COR-L47 (cell line): ENCODE results near the gene GRK1.
"Not testable (repeated sequence)": the region's sequence is repeated elsewhere in the genome, so short reads cannot be mapped to it uniquely, and the experiment has no call there.

Experiments used
- DNase-seq: peaks from one replicate; lab custom pipeline; 2025; lab: John Stamatoyannopoulos, UW

Gene GRK1

DNA sequence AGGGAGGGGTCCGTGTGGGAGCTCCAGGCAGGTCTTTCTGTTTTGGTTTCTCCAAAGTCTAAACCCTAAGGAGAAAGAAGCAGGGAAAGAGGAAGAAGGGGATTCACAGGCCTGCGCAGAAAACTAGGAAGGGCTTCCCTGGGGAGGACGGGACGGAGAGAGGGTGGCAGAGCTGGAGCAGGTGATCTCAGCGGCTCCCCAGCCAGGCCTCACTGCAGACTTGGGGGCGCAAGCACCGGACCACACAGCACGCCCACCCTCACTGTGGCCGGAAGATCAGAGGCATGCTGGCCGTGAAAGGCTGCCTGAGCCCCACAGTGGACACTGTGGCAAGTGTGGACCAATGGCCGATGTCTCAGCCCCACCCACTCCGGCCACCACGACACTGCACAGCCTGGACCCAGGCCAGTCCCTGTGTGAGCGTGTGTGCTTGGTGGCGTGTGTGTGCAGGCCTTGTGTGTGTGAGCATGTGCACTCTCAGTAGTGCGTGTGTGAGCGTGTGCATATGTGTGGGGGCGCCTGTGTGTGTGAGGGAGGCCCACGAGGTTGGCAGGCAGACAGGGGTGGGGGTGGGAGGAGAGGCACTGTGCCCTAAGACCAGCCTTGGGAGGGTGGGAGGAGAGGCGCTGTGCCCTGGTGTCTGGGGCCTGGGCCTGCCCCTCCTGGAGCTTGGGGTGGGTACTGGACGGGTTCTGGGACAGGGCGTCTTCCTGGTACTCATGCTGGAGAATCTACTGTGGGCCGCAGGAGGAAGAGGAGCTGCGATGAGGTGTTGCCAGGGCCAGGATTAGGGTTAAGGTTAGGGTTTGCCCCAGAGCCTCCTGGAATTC, 76.6 kb downstream of the GRK1 start:
- no peak for DNase-seq

DNA sequence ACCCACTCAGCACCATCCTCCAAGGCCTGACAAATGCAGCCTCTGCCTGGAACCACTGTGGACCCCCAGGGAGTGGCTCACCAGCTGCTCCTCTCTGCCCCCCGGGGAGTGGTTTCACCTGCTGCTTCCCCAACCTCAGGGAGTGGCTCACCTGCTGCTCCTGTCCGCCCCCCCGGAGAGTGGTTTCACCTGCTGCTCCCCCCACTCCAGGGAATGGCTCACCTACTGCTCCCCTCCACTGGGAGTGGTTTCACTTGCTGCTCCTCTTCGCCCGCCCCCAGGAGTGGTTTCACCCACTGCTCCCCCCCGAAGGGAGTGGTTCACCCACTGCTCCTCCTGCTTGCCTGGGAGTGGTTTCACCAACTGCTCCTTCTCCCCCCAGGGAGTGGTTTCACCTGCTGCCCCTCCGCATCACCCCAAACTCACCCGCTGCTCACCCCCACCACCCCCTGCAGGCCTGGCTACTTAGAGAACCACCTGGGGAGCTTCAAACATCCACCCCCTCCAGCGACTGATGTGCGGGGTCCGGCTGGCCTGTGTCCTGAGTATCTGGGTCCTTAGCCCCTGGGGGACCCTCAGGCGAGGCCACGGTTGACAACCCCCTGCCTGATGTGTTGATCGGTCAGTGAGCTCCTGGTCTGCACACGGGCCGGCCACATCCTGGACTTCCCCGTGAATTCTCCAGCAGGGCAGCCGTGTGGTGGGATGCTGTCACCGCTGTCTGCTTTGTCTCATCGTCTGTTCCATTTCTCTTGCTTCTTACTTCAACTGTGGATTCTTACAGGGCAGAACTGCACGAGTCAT, 77.4 kb downstream of the GRK1 start:
- peak; percentile 99 for DNase-seq

DNA sequence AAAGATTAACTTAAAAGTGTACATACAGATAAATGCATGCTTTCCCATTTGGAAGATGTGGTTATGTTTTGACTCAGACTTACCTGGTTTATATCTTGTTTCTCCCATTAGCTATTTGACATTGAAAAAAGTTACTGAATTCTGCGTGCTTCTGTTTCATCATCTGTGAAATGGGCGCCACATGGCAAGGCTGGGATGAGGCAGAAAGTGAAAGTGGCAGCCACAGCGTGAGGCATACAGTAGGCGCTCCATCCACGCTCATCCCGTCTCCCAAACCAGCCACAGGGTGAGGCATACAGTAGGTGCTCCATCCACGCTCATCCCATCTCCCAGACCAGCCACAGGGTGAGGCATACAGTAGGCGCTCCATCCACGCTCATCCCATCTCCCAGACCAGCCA, 78.0 kb downstream of the GRK1 start:
- DNase-seq, result no peak

DNA sequence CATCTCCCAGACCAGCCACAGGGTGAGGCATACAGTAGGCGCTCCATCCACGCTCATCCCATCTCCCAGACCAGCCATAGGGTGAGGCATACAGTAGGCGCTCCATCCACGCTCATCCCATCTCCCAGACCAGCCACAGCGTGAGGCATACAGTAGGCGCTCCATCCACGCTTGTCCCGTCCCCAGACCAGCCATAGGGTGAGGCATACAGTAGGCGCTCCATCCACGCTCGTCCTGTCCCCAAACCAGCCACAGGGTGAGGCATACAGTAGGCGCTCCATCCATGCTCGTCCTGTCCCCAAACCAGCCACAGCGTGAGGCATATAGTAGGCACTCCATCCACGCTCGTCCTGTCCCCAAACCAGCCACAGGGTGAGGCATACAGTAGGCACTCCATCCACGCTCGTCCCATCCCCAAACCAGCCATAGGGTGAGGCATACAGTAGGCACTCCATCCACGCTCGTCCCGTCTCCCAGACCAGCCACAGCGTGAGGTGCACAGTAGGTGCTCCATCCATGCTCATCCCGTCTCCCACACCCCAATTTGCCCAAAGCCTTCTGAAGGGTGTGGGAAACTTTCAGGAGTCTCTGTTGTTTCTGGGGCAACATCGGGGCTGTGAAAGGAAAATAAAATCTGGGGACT, 78.6 kb downstream of the GRK1 start:
- not testable (repeated sequence) for DNase-seq

DNA sequence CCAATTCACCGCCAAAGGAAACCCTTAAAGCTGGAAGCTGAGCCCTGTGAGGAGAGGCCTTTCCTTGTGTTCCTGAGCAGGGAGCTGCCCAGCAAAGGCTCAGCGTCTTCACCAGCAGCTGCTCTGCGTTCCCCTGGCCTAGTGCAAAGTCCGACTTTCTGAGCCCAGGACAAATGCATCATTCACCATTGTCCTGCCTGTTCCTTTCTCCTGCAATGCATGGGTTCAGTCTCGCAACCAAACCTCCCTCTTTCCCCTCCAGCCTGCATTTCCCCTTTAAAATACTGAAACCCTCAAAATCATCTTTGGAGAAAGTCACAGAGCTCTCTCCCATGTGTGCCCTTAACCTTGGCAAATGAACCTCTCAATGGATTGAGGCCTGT, 79.1 kb downstream of the GRK1 start:
- DNase-seq, result no peak

DNA sequence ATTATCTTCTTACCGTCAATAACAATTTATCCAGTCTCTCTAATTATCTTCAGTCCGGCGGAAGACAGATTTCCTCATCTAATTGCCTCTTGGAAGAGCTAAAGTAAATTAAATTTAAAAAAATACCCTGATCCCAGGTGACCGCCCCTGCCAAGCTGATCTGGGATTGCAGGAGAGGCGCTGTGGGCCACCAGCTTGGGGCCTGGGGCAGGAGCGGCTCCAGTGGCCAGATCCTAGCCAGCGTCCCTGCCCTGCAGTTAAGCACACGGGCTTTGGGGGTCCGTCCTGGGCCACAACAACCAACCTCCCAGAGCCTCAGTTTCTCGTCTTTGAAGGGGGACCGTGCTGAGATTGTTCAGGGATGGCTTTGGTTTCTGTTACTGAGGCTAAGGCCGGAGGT, 79.7 kb downstream of the GRK1 start:
- peak; percentile 20 for DNase-seq

DNA sequence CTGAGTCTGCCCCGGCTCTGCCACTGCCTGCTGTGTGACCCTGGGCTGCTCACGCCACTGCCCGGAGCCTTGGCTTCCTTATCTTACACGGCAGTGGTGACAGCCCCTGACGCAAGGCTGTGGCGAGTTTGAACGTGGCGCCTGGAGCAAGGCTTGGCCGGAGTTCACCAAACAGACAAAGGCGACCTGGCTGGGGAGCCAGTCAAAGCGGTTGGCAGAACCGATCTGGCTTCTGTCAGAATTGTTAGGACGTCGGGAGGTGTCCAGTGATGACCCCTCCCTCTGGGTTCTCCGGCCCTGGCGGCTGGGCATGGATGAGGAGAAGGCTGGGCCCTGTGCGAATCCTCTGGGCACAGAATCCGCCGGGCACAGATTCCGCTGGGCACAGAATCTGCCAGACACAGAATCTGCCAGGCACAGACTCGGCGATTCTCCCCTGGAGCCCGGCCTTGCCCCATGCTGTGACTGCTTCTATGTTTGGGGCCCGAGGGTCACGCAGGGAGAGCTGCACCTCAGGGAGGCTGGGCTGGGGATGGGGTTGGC, 80.3 kb downstream of the GRK1 start:
- no peak for DNase-seq

DNA sequence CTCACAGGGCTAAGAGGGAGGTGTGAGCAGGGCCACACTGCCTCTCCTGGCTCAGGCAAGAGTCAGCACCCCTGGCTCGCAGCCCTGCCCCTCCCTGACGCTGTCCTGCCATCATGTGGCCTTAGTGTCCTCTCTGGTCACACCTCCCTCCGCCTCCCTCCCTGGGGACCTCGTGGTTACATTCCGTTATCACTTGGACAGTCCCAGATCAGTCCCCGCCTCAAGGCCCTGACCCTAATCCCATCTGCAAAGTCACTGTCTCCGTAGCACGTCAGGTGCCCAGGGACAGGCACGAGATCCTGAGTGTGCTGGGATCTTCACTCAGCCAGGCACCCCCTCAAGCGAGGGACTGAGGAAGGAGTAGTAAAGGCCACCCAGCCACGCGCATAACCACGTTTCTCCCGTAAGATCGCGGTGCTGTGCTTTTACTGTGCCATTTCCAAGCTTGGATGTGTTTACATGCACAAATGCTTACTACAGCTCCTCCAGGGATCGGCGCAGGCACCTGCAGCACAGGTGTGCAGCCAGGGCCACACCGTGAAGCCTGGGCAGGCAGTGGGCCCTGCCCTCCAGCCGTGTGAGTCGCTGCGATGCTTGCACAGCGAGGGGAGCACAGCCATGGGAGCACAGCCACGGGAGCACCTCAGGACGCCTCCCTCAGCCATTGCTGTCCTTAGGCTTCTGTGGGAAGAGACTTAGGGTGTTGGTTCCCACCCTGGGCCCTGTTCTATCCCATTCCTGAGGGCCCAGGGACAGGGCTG, 81.3 kb downstream of the GRK1 start:
- DNase-seq, result no peak

DNA sequence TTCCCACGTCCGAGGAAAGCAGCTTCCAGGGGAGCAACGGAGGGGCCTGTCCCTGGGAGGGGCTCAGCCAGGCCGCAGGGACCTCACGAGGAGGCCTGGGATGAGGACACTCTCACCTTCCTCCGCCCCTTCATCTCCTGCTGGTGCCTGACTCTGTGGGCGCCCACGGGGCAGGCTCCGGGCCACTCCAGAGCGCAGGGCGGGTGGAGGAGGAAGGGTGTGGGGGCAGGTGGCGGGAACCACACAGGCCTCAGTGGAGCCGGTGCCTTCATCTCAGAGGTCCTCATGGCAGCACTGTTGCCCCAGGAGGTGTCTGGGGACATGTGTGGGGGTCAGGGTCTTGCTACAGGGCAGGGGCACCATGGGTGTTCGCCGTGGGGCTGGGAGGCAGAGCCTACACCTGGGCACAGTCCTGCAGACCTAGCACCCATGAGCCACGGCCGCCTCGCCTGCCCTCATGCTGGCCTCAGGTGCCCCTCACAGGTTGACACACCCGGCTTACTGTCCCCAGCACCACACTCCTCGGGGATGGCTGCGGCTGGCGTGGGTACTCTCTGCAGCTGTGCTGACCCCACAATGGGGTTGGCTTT, 81.9 kb downstream of the GRK1 start:
- DNase-seq, result no peak

DNA sequence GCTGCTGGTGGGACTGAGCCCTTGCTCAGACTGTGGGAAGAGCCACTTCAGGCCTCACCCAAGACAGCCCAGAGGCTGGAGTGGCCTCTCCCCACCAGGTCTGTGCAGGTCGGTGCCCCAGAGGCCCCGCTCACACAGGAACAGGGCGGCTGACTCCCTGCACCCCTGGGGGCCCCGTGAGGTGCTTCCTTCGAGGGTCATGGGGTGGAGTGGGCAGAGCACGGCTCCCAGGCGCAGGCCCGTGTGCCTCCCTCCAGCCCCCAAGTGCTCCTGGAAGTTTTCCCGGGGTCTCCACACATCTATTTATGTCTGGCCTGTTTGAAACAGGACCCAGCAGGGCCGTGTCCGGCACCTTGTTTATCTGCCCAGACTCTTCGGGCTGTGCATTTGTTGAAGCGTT, 82.5 kb downstream of the GRK1 start:
- no peak for DNase-seq

DNA sequence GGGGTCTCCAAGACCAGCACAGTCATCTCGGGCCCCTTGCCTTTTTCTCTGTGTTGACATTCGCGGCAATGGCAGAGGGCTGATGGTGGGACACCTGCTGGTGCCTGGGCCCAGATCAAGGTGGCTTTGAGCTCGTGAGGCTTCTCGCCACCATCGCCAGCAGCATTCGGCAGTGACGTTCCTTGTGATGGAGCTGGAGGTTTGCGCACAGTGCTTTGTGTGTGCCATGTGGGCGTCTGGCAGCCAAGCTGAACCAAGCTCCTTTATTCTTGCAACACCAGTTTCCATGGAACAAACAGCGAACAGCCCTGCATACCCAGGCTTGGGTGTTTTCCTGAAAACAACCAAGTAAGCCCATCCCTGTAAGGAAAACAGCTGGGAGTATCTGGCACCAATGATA, 82.9 kb downstream of the GRK1 start:
- DNase-seq, result no peak

DNA sequence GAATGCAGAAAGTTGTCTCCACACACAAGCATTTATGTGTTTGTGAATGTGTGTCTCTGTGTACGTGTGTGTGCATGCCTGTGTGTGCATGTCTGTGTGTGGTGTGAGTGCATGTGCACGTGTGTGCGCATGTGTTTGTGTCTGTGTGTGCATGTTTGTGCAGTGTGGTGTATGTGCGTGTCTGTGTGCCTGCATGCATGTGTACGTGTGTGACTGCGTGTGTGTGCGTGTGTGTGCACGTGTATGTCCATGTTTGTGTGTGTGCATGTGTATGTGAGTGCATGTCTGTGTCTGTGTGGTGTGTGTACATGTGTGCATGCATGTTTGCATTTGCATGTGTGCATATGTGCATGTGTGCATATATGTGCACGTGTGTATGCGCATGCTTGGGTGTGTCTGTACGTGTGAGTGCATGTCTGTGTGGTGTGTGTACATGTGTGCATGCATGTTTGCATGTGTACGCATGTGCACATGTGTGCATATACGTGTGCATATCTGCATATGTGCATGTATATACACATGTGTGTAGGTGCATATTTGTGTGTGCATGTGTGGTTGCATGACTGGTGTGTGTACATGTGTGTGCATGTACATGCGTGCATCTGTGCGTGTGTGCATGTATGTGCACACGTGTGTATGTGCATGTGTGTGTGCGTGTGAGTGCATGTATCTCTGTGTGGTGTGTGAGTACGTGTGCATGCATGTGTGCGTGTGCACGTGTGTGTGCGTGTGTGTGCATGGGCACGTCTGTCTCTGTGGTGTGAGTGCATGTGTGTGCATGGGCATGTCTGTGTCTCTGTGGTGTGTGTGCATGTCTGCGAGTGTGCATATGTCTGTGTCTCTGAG, 83.8 kb downstream of the GRK1 start:
- no peak for DNase-seq

DNA sequence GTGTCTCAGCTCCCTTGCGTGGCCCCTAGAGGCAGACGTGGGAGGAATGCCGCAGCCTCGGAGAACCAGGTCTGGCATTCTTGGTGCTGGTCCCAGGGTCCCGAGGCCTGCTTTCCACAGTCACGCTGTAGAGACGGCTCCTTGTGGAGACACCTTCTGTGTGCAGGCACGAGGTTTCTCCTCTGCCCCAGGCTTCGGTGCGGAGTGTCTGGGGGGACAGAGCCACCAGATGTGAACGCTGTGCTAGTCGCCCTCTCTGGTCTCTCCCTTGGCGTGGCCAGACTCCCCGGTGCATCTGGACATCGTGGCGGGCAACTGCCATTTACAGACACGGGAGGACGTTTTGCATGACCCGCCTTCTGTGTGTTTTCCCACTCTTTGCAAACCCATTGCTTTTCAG, 84.5 kb downstream of the GRK1 start:
- no peak for DNase-seq

DNA sequence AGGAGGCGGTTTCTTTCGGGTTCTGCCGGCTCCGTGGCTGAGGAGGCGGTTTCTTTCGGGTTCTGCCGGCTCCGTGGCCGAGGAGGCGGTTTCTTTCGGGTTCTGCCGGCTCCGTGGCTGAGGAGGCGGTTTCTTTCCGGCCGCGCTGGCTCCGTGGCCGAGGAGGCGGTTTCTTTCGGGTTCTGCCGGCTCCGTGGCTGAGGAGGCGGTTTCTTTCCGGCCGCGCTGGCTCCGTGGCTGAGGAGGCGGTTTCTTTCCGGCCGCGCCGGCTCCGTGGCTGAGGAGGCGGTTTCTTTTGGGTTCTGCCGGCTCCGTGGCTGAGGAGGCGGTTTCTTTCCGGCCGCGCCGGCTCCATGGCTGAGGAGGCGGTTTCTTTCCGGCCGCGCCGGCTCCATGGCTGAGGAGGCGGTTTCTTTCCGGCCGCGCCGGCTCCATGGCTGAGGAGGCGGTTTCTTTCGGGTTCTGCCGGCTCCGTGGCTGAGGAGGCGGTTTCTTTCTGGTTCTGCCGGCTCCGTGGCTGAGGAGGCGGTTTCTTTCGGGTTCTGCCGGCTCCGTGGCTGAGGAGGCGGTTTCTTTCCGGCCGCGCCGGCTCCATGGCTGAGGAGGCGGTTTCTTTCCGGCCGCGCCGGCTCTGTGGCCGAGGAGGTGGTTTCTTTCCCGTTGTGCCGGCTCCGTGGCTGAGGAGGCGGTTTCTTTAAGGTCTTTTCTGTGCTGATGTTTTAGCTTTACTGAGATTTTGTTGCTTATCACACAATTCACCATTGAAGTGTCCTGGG, 85.4 kb downstream of the GRK1 start:
- not testable (repeated sequence) for DNase-seq

DNA sequence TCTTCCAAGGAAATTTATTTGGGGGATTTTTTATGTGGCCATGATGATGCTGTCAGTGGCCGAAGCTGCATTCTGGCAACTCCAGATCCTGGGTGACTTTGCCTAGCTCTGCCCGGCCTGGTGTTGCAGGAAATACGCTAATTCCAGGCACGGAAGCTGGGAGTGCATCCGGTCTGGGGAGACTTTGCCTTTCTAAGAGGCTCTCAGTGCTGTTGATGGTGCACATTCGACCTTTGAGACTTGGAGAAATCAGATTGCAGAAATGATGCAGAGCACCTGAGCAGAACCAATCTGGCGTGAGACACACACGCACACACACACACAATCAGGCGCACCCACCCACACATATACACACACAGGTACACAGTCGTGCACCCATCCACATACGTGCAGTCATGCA, 86.2 kb downstream of the GRK1 start:
- DNase-seq, result no peak

DNA sequence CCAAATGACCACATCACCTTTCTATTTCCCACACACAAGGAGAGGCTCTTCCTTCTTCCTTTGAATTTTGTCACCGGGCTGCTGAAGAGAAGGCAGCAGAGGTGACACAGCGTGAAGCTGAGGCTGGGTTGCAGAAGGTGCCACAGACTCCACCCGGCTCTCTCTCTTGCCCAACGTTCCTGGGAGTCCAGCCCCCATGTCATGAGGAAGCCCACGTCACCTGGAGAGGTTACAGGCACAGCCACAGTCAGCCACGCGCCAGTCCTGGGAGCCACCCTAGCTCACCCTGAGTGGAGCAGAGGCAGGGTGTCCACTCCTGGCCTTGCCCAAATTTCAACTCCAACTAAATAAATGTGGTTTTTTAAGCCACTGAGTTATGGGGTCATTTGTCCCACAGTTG, 87.2 kb downstream of the GRK1 start:
- DNase-seq, result no peak

DNA sequence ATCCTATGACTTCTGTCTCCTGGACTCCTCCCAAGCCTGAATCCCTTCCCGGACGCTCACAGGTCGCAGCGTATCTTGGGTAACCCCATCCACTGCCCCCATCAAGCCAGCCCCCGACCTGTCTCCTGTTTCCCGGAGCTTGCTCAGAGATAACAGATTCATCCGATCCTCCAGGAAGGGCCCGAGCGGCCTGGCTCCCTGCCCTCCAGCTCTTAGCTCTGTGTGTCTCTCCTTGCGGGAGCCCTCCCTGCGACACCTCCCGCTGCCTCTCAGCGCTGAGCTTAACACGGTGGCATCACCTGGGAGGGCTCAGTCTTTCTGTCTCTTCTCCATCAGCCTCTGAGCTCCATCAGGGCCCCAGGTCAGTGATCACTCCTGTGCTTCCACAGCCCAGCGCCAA, 87.7 kb downstream of the GRK1 start:
- no peak for DNase-seq

DNA sequence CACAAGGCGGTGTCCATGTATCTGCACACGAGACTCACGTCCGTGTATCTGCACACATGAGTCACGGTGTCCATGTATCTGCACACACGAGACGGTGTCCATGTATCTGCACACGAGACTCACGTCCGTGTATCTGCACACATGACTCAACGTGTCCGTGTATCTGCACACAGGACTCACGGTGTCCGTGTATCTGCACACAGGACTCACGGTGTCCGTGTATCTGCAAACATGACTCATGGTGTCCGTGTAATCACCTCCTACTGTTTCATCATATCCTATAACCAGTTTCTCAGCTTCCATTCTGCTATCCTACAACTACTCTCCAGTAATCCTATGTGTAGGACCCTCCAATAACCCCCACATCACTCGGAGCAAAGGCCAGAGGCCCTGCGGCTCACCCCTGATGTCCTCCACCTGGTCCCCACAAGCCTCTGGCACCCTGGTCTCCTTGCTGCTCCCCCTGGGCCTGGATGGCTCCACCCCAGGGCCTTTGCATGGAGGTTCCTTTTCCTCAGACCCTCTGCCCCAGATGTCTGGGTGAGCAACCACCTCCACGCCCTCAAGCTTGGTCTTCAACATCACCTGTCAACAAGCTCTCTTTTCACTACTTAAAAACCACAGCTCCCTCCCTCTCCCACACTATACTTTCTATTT, 89.5 kb downstream of the GRK1 start:
- DNase-seq, result no peak
